ENCODE measurements around the gene HOXB2.

HOXB2 gene

GRCh38 chr17:48592057-48592514 is 47.2 kb upstream of the HOXB2 start:
- H3K27me3 ChIP-seq (ENCODE audit: control insufficient read depth, insufficient read depth, low read length): no peaks in the 10 kb centered on the region
- no peaks in the 10 kb centered on the region for H3K4me1 ChIP-seq
- TF ChIP-seq CTCF (IDR thresholded peaks at IDR 0.05): no peak
- H3K4me2 ChIP-seq (ENCODE audit: low read length): no peak overlapping the region
- H2AFZ ChIP-seq: no peak overlapping the region
- no peak overlapping the region for H3K4me3 ChIP-seq (ENCODE audit: low read depth, low read length)
- no peaks in the 10 kb centered on the region for H3K79me2 ChIP-seq
- H3K9me3 ChIP-seq (ENCODE audit: control insufficient read depth, low read length): no peaks in the 10 kb centered on the region
- no peak overlapping the region for H3K27ac ChIP-seq
- H3K36me3 ChIP-seq (ENCODE audit: control insufficient read depth, insufficient read depth, low read length): no peaks in the 10 kb centered on the region
- no peak overlapping the region for H3K9ac ChIP-seq

- Histone ChIP-seq H3K4me2 (ENCODE audit: low read length) (no peak overlapping the region), H3K27me3 (ENCODE audit: control insufficient read depth, insufficient read depth, low read length) (no peaks in the 10 kb centered on the region), H3K9ac (no peak overlapping the region), H3K4me3 (ENCODE audit: low read depth, low read length) (no peak overlapping the region), H2AFZ (no peak overlapping the region), H3K9me3 (ENCODE audit: control insufficient read depth, low read length) (no peaks in the 10 kb centered on the region), H3K36me3 (ENCODE audit: control insufficient read depth, insufficient read depth, low read length) (no peaks in the 10 kb centered on the region), H3K79me2 (no peaks in the 10 kb centered on the region), H3K27ac (no peak overlapping the region), H3K4me1 (no peaks in the 10 kb centered on the region)
- no peak for TF ChIP-seq CTCF (IDR thresholded peaks at IDR 0.05)
Measured at GRCh38 chr17:48591255-48592056, 46.5 kb upstream of the HOXB2 start.

DNA sequence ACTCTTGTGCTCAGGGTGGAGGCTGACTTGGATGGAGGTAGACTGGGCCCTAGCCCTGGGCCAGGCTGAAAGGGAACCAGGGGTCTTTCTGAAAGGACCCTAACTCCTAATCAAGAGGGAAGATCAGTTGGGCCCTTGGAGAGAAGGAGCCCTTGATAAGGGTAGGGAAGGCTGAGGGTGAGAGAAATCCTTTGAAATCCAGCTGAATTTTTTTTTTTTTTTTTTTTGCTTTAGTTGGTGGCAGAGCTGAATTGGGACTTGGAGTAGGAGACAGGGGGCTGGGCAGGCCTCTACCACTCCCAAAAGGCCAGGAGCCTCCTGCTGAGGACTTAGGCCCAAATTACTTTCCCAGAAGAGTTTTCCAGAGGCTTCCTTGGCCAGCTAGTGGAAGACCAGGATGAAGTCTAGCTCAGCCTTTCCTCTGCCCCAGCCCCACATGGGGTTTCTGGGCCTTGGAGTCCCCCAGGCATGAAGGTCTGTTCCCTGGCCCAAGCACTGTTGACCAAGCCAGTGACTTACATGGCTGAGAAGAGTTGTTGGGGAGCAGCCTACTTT is 45.8 kb upstream of the HOXB2 start:
- Histone ChIP-seq H3K9me3 (ENCODE audit: control insufficient read depth, low read length) (no peaks in the 10 kb centered on the region), H3K27me3 (ENCODE audit: control insufficient read depth, insufficient read depth, low read length) (no peaks in the 10 kb centered on the region), H3K79me2 (no peaks in the 10 kb centered on the region), H3K27ac (no peak overlapping the region), H3K4me2 (ENCODE audit: low read length) (no peak overlapping the region), H2AFZ (no peak overlapping the region), H3K9ac (no peak overlapping the region), H3K4me1 (no peaks in the 10 kb centered on the region), H3K4me3 (ENCODE audit: low read depth, low read length) (no peak overlapping the region), H3K36me3 (ENCODE audit: control insufficient read depth, insufficient read depth, low read length) (no peaks in the 10 kb centered on the region)
- TF ChIP-seq CTCF (IDR thresholded peaks at IDR 0.05): no peak

DNA sequence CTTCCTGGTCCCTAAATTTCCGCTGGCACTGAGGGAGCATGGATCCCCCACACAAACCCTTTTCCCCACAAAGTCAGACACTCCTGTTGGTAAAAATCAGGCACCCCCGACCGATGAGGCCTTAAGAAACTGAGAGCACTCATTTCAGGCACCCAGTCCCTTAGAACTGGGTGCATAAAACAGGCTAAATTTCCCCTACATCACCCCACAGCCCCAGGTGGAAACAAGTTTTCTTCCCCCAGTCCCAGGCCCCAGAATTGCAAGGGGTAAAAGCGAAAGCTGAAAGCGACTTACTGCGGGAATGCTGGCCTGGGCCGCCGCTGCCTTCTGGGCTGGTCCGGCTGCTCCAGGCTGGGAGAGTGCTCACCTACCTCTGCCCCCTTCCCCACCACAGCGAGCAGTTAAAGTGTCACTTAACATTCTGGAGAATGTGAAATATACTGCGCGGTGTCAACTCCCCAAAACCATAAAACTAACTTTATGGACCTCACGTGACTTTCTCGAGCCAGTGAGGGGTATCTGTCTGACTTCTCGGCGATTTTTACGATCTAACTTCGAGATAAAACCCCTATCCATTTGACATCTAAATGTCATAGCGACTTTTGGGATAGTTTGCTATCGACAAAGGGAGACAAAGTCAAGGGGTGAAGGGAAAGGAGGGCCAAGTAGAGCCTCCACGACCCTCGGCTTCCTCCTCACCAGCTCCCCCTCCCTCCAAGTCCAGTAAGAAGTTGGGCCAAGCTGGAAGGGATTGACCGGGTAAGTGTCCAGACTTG is 45.1 kb upstream of the HOXB2 start, which contains the start of gene HOXB3:
Gene HOXB3 (minus strand): TSS at position 411 of the 776 bp plus-strand sequence. CDS start 37,767 bp downstream, outside the sequence.
- Histone ChIP-seq H3K36me3 (ENCODE audit: control insufficient read depth, insufficient read depth, low read length) (no peaks in the 10 kb centered on the region), H3K9ac (no peak within 1 kb of the TSS), H3K4me2 (ENCODE audit: low read length) (no peak within 1 kb of the TSS), H2AFZ (no peak within 1 kb of the TSS), H3K79me2 (no peaks in the 10 kb centered on the region), H3K9me3 (ENCODE audit: control insufficient read depth, low read length) (no peaks in the 10 kb centered on the region), H3K4me1 (no peaks in the 10 kb centered on the region), H3K27me3 (ENCODE audit: control insufficient read depth, insufficient read depth, low read length) (no peaks in the 10 kb centered on the region), H3K4me3 (ENCODE audit: low read depth, low read length) (no peak within 1 kb of the TSS), H3K27ac (no peak within 1 kb of the TSS)
- no peak for TF ChIP-seq CTCF (IDR thresholded peaks at IDR 0.05)

Measured in parathyroid adenoma (tissue), 2 donors.